ENCODE results near the gene CAPN9. TPM values are rescaled to one million over a fixed set of nuclear protein-coding genes. Genes with fewer than 3 reads are reported as not detected.
"Not testable (repeated sequence)": the region's sequence is repeated elsewhere in the genome, so short reads cannot be mapped to it uniquely, and the experiment has no call there.

The CAPN9 gene
- polyA plus RNA-seq, 1 donor: 13.5 TPM

- Histone ChIP-seq H3K36me3 (ENCODE audit: control insufficient read depth, insufficient read depth, low read length) (no peaks in the 10 kb centered on the region), H3K4me3 (ENCODE audit: low read length) (no peak overlapping the region), H3K4me1 (ENCODE audit: control insufficient read depth, insufficient read depth, low read length) (no peaks in the 10 kb centered on the region), H3K27me3 (ENCODE audit: control insufficient read depth, insufficient read depth, low read length) (no peaks in the 10 kb centered on the region), H3K9me3 (ENCODE audit: control insufficient read depth, low read depth, low read length) (no peaks in the 10 kb centered on the region), H3K27ac (ENCODE audit: low read length) (no peak overlapping the region)
- WGBS (ENCODE audit: insufficient coverage, low lambda C conversion rate): no CpG with 5 or more reads among the region's 8 CpGs
- no peak for DNase-seq
These were observed 11.7 kb downstream of the CAPN9 start for GRCh38 chr1:230758709-230759368.

GRCh38 chr1:230759369-230760065 is 12.3 kb downstream of the CAPN9 start:
- no peak for DNase-seq
- Histone ChIP-seq H3K9me3 (ENCODE audit: control insufficient read depth, low read depth, low read length) (no peaks in the 10 kb centered on the region), H3K4me3 (ENCODE audit: low read length) (no peak overlapping the region), H3K27me3 (ENCODE audit: control insufficient read depth, insufficient read depth, low read length) (no peaks in the 10 kb centered on the region), H3K36me3 (ENCODE audit: control insufficient read depth, insufficient read depth, low read length) (no peaks in the 10 kb centered on the region), H3K27ac (ENCODE audit: low read length) (no peak overlapping the region), H3K4me1 (ENCODE audit: control insufficient read depth, insufficient read depth, low read length) (no peaks in the 10 kb centered on the region)
- no CpG with 5 or more reads among the region's 7 CpGs for WGBS (ENCODE audit: insufficient coverage, low lambda C conversion rate)

GRCh38 chr1:230760360-230760827 is 13.2 kb downstream of the CAPN9 start:
- Histone ChIP-seq H3K27ac (ENCODE audit: low read length) (no peak overlapping the region), H3K27me3 (ENCODE audit: control insufficient read depth, insufficient read depth, low read length) (no peaks in the 10 kb centered on the region), H3K9me3 (ENCODE audit: control insufficient read depth, low read depth, low read length) (no peaks in the 10 kb centered on the region), H3K36me3 (ENCODE audit: control insufficient read depth, insufficient read depth, low read length) (no peaks in the 10 kb centered on the region), H3K4me3 (ENCODE audit: low read length) (no peak overlapping the region), H3K4me1 (ENCODE audit: control insufficient read depth, insufficient read depth, low read length) (no peaks in the 10 kb centered on the region)
- no CpG with 5 or more reads among the region's 7 CpGs for WGBS (ENCODE audit: insufficient coverage, low lambda C conversion rate)
- peak in 1 of 2 donors; percentile 29 for DNase-seq

GRCh38 chr1:230761443-230762167 is 14.4 kb downstream of the CAPN9 start:
- no peaks in the 10 kb centered on the region for H3K27me3 ChIP-seq (ENCODE audit: control insufficient read depth, insufficient read depth, low read length)
- H3K4me1 ChIP-seq (ENCODE audit: control insufficient read depth, insufficient read depth, low read length): no peaks in the 10 kb centered on the region
- H3K4me3 ChIP-seq (ENCODE audit: low read length): no peak overlapping the region
- H3K9me3 ChIP-seq (ENCODE audit: control insufficient read depth, low read depth, low read length): no peaks in the 10 kb centered on the region
- WGBS (ENCODE audit: insufficient coverage, low lambda C conversion rate): no CpG with 5 or more reads among the region's 8 CpGs
- no peak overlapping the region for H3K27ac ChIP-seq (ENCODE audit: low read length)
- H3K36me3 ChIP-seq (ENCODE audit: control insufficient read depth, insufficient read depth, low read length): no peaks in the 10 kb centered on the region
- no peak for DNase-seq

GRCh38 chr1:230763927-230764591 is 16.9 kb downstream of the CAPN9 start:
- H3K27me3 ChIP-seq (ENCODE audit: control insufficient read depth, insufficient read depth, low read length): no peaks in the 10 kb centered on the region
- no peak overlapping the region for H3K27ac ChIP-seq (ENCODE audit: low read length)
- H3K4me3 ChIP-seq (ENCODE audit: low read length): no peak overlapping the region
- no peaks in the 10 kb centered on the region for H3K9me3 ChIP-seq (ENCODE audit: control insufficient read depth, low read depth, low read length)
- H3K4me1 ChIP-seq (ENCODE audit: control insufficient read depth, insufficient read depth, low read length): no peaks in the 10 kb centered on the region
- H3K36me3 ChIP-seq (ENCODE audit: control insufficient read depth, insufficient read depth, low read length): no peaks in the 10 kb centered on the region
- no peak for DNase-seq
- 94% methylated on average over 3 of the region's 5 CpGs for WGBS (ENCODE audit: insufficient coverage, low lambda C conversion rate)

- no peak overlapping the region for H3K27ac ChIP-seq (ENCODE audit: low read length)
- no peak overlapping the region for H3K4me3 ChIP-seq (ENCODE audit: low read length)
These were observed 19.1 kb downstream of the CAPN9 start for GRCh38 chr1:230766318-230766717.

GRCh38 chr1:230767859-230768612 is 20.8 kb downstream of the CAPN9 start:
- H3K27me3 ChIP-seq (ENCODE audit: control insufficient read depth, insufficient read depth, low read length); H3K36me3 ChIP-seq (ENCODE audit: control insufficient read depth, insufficient read depth, low read length); H3K4me3 ChIP-seq (ENCODE audit: low read length); H3K27ac ChIP-seq (ENCODE audit: low read length); DNase-seq; H3K4me1 ChIP-seq (ENCODE audit: control insufficient read depth, insufficient read depth, low read length); H3K9me3 ChIP-seq (ENCODE audit: control insufficient read depth, low read depth, low read length): not testable (repeated sequence)
- 78% methylated on average over 4 of the region's 8 CpGs for WGBS (ENCODE audit: insufficient coverage, low lambda C conversion rate)

More at GRCh38 chr1:230766318-230766717, 19.1 kb downstream of the CAPN9 start:
- H3K4me1 ChIP-seq (ENCODE audit: control insufficient read depth, insufficient read depth, low read length): no peaks in the 10 kb centered on the region
- DNase-seq: no peak
- 92% methylated on average over 2 of the region's 3 CpGs for WGBS (ENCODE audit: insufficient coverage, low lambda C conversion rate)
- no peaks in the 10 kb centered on the region for H3K27me3 ChIP-seq (ENCODE audit: control insufficient read depth, insufficient read depth, low read length)
- no peaks in the 10 kb centered on the region for H3K36me3 ChIP-seq (ENCODE audit: control insufficient read depth, insufficient read depth, low read length)
- no peaks in the 10 kb centered on the region for H3K9me3 ChIP-seq (ENCODE audit: control insufficient read depth, low read depth, low read length)

GRCh38 chr1:230768903-230769570 is 21.8 kb downstream of the CAPN9 start:
- WGBS (ENCODE audit: insufficient coverage, low lambda C conversion rate): no CpG with 5 or more reads among the region's 15 CpGs
- H3K27me3 ChIP-seq (ENCODE audit: control insufficient read depth, insufficient read depth, low read length): no peaks in the 10 kb centered on the region
- H3K4me1 ChIP-seq (ENCODE audit: control insufficient read depth, insufficient read depth, low read length): no peaks in the 10 kb centered on the region
- no peak overlapping the region for H3K4me3 ChIP-seq (ENCODE audit: low read length)
- H3K36me3 ChIP-seq (ENCODE audit: control insufficient read depth, insufficient read depth, low read length): no peaks in the 10 kb centered on the region
- peak overlapping the region; percentile 18 for H3K27ac ChIP-seq (ENCODE audit: low read length)
- DNase-seq: peak in 1 of 2 donors; percentile 35
- H3K9me3 ChIP-seq (ENCODE audit: control insufficient read depth, low read depth, low read length): no peaks in the 10 kb centered on the region

- Histone ChIP-seq H3K4me3 (ENCODE audit: low read length) (no peak overlapping the region), H3K9me3 (ENCODE audit: control insufficient read depth, low read depth, low read length) (no peaks in the 10 kb centered on the region), H3K27me3 (ENCODE audit: control insufficient read depth, insufficient read depth, low read length) (no peaks in the 10 kb centered on the region), H3K4me1 (ENCODE audit: control insufficient read depth, insufficient read depth, low read length) (no peaks in the 10 kb centered on the region), H3K36me3 (ENCODE audit: control insufficient read depth, insufficient read depth, low read length) (no peaks in the 10 kb centered on the region), H3K27ac (ENCODE audit: low read length) (no peak overlapping the region)
- WGBS (ENCODE audit: insufficient coverage, low lambda C conversion rate): no CpG with 5 or more reads among the region's 1 CpG
- no peak for DNase-seq
These were observed 23.1 kb downstream of the CAPN9 start for GRCh38 chr1:230770317-230770716.

Data from large intestine (tissue), 3 donors.